Endothelial cell of umbilical vein (primary cell): ENCODE data around the gene GMPPB. TPM values are rescaled to one million over a fixed set of nuclear protein-coding genes. Genes with fewer than 3 reads are reported as not detected.

Experiments
- BruUV-seq: library from RNA; stranded (reverse); fragments of 400-500 nt; replicated peaks from 2 replicates; lab custom pipeline; 2021; lab: Mats Ljungman, UMichigan
- CTCF ChIA-PET: fragments of 300-600, 350-600 bp; sonication (Branson Sonifier 250); formaldehyde crosslinking; loops from one replicate; lab custom pipeline; 2021; ENCODE audit warnings: antibody characterized with exemption, inconsistent platforms; lab: Charles Lee
- POLR2A ChIA-PET: fragments of 300-600, 350-600 bp; sonication (Branson Sonifier 250); formaldehyde crosslinking; loops from one replicate; lab custom pipeline; 2021; ENCODE audit warnings: antibody characterized with exemption, inconsistent platforms; lab: Charles Lee
- DNase-seq: peaks from one replicate; pipeline ENCODE4 v3.0.0-alpha.2; 2011; ENCODE audit warnings: low read depth, low spot score
- FAIRE-seq: peaks from 2 replicates; lab custom pipeline; 2011; peaks lifted over from hg19 to GRCh38; lab: Jason Lieb, UNC
- H2AFZ ChIP-seq: 2 replicates; pipeline ENCODE4 v1.6.0; 2012; ENCODE audit warnings: low read depth, low read length, control low read depth, inconsistent platforms
- H3K27ac ChIP-seq: 2 replicates; pipeline ENCODE4 v1.5.1; 2011; ENCODE audit warnings: low read depth, mild to moderate bottlenecking, control low read depth, low read length, moderate library complexity; ENCODE audit not compliant: insufficient read depth
- H3K27me3 ChIP-seq, 2 experiments: 2 replicates each; pipeline versions ENCODE4 v1.6.0 to v1.6.1; 2011; ENCODE audit warnings: low read length in 2 of 2, mixed read lengths in 1 of 2; ENCODE audit not compliant: control insufficient read depth in 2 of 2, insufficient read depth in 2 of 2
- H3K36me3 ChIP-seq, 2 experiments: 2 replicates in 1 of 2; 3 replicates in 1 of 2; pipeline ENCODE4 v1.5.1; 2011; ENCODE audit warnings: low read length in 2 of 2, mild to moderate bottlenecking in 1 of 2, moderate library complexity in 1 of 2; ENCODE audit not compliant: control insufficient read depth in 2 of 2, insufficient read depth in 2 of 2; ENCODE audit errors: extremely low read depth in 1 of 2
- H3K4me1 ChIP-seq: 3 replicates; pipeline ENCODE4 v1.5.1; 2011; ENCODE audit warnings: mild to moderate bottlenecking, low read length; ENCODE audit not compliant: control insufficient read depth, insufficient read depth; ENCODE audit errors: extremely low read depth
- H3K4me2 ChIP-seq: 2 replicates; pipeline ENCODE4 v1.6.1; 2011; ENCODE audit warnings: low read length, control low read depth, mixed read lengths; ENCODE audit not compliant: insufficient read depth
- H3K4me3 ChIP-seq, 3 experiments: fragments of 200-600 bp in 1 of 3; sonication (generic), shearing (Covaris generic) in 1 of 3; replicated peaks in 1 of 3; 2 replicates each; pipeline ENCODE4 v1.5.1; 2011 to 2016; ENCODE audit warnings: control low read depth in 3 of 3, low read length in 3 of 3, mild to moderate bottlenecking in 2 of 3, inconsistent platforms in 1 of 3, low read depth in 1 of 3, moderate library complexity in 1 of 3; ENCODE audit not compliant: insufficient read depth in 1 of 3
- H3K79me2 ChIP-seq: 2 replicates; pipeline ENCODE4 v1.6.0; 2012; ENCODE audit warnings: low read length, inconsistent platforms; ENCODE audit not compliant: control insufficient read depth, insufficient read depth
- H3K9ac ChIP-seq: replicated peaks from 2 replicates; pipeline ENCODE3; 2011; ENCODE audit warnings: low read length, control low read depth; ENCODE audit not compliant: insufficient read depth; ENCODE audit errors: extremely low read depth
- H3K9me1 ChIP-seq: replicated peaks from 3 replicates; pipeline ENCODE4 v1.6.0; 2011; ENCODE audit warnings: mild to moderate bottlenecking, low read length; ENCODE audit not compliant: control insufficient read depth, insufficient read depth; ENCODE audit errors: extremely low read depth
- H3K9me3 ChIP-seq: replicated peaks from 2 replicates; pipeline ENCODE4 v1.5.1; 2012; ENCODE audit warnings: low read length, inconsistent platforms; ENCODE audit not compliant: control insufficient read depth, insufficient read depth
- H4K20me1 ChIP-seq: replicated peaks from 2 replicates; pipeline ENCODE3; 2011; ENCODE audit warnings: mild to moderate bottlenecking, low read length; ENCODE audit not compliant: control insufficient read depth, insufficient read depth; ENCODE audit errors: extremely low read depth
- EZH2 ChIP-seq: IDR thresholded peaks from 2 replicates; pipeline ENCODE4 v1.6.1; 2012; ENCODE audit warnings: borderline replicate concordance, low read depth, mild to moderate bottlenecking, moderate library complexity, low read length, inconsistent platforms; ENCODE audit not compliant: severe bottlenecking
- GATA2 ChIP-seq: IDR thresholded peaks from 2 replicates; pipeline ENCODE4 v1.7.0; 2011; ENCODE audit warnings: low read depth, mild to moderate bottlenecking, moderate library complexity, mixed read lengths, low read length; ENCODE audit not compliant: insufficient read length, insufficient read depth
- JUN ChIP-seq: IDR thresholded peaks from 2 replicates; pipeline ENCODE4 v1.6.1; 2011; ENCODE audit warnings: borderline replicate concordance, low read depth; ENCODE audit not compliant: insufficient read length, insufficient read depth
- POLR2AphosphoS5 ChIP-seq: IDR thresholded peaks from 2 replicates; pipeline ENCODE4 v1.6.1; 2012; ENCODE audit warnings: low read depth, mild to moderate bottlenecking, control low read depth, low read length, moderate library complexity; ENCODE audit not compliant: insufficient read depth
- dilution Hi-C: fragments of 300-500 bp; cut with MboI; formaldehyde crosslinking; loops from one replicate; pipeline ENCODE4 v1.15.0; 2019; ENCODE audit warnings: low sequenced_read_pairs; ENCODE audit not compliant: extremely low pct_ligation_motif_present
- intact Hi-C: fragments of 100-400 bp; cut with micrococcal nuclease; formaldehyde crosslinking; loops from one replicate; pipeline ENCODE4 v1.10.0; 2022
- polyA plus RNA-seq, 4 experiments: library from polyadenylated mRNA; depleted of rRNA in 3 of 4; stranded (reverse) in 3 of 4; unstranded in 1 of 4; fragments of >200 nt; gene quantifications; 2 replicates each; pipeline versions ENCODE4 v1.2.1 to v1.2.3, GENCODE V29; 2011 to 2012; ENCODE audit warnings: missing spikeins in 1 of 4
- total RNA-seq: library from RNA; stranded (reverse); gene quantifications from 2 replicates; pipeline ENCODE4 v1.2.3, GENCODE V29; 2021
- TF ChIP-seq, protein P1 (sequence below), 2 donors: IDR thresholded peaks; 1 replicate in 1 of 2; 2 replicates in 1 of 2; pipeline ENCODE4 v1.5.1; 2011; ENCODE audit warnings: low read length in 2 of 2, mild to moderate bottlenecking in 2 of 2, moderate library complexity in 2 of 2, control low read depth in 1 of 2, inconsistent platforms in 1 of 2, low read depth in 1 of 2; ENCODE audit not compliant: insufficient read depth in 1 of 2; ENCODE audit errors: extremely low read depth in 1 of 2

Gene GMPPB
- total and polyA plus RNA-seq, 2 donors (not counting 3 experiments of a cell fraction or from before 2014, with no cell fraction given), result 52.5 to 62.0 TPM

DNA sequence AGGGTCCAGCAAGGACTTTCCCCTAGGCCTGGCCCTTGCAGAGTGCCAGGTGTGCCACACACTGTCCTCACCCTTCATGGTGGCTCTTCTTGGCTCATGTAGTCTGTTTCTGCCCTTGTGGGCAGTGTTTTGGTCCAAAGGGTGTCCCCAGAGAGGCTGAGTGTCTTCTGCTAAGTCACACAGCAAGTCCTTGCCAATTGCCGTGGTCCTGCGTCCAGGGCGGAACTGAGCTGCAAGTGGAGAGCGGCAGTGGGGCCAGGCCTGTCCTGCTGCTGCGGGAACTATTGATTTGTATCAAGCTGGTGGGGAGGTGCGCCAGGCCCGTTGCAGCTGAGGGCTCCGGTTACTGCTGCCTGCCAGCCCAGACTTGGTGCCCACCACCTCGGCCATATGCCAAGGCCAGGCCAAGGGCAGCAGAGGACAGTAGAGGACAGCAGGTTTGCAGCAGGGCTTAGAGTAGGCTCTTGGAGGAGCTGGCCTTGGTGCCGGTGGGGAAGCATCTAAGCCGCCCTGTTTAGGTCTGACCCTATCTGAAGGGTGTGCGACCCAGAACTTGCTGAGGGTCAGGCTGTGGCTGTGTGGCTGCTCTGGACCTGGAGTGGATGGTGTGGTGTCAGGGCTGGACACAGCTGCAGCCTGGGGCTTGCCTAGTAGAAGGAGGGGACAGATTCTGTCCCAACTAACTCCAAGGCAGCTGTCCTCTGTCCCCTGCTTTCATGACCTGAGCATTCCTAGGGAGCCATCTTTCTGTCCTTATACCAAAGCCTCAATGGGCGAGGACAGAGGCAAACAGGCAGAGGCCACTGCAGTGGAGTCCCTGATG, 8.8 kb downstream of the GMPPB start:
- peaks cover 7% of the 10 kb centered on the region for H3K4me1 ChIP-seq
- ChIA-PET CTCF (interaction anchor here (1.6 to 2.3 kb wide), 2 partner anchors 12 to 175 kb away, joined by 4 to 7 read pairs; no protein-coding TSS in a partner anchor), POLR2A (no interaction called here)
- no peaks in the 10 kb centered on the region for H3K9me3 ChIP-seq
- no peak overlapping the region for H3K4me2 ChIP-seq
- peaks cover 0 to 3% of the 10 kb centered on the region in 2 experiments for H3K36me3 ChIP-seq
- no peaks in the 10 kb centered on the region for H4K20me1 ChIP-seq
- H3K79me2 ChIP-seq, result no peaks in the 10 kb centered on the region
- DNase-seq (no peak), FAIRE-seq (no peak)
- H3K9me1 ChIP-seq, result no peaks in the 10 kb centered on the region
- TF ChIP-seq, protein P1, sequence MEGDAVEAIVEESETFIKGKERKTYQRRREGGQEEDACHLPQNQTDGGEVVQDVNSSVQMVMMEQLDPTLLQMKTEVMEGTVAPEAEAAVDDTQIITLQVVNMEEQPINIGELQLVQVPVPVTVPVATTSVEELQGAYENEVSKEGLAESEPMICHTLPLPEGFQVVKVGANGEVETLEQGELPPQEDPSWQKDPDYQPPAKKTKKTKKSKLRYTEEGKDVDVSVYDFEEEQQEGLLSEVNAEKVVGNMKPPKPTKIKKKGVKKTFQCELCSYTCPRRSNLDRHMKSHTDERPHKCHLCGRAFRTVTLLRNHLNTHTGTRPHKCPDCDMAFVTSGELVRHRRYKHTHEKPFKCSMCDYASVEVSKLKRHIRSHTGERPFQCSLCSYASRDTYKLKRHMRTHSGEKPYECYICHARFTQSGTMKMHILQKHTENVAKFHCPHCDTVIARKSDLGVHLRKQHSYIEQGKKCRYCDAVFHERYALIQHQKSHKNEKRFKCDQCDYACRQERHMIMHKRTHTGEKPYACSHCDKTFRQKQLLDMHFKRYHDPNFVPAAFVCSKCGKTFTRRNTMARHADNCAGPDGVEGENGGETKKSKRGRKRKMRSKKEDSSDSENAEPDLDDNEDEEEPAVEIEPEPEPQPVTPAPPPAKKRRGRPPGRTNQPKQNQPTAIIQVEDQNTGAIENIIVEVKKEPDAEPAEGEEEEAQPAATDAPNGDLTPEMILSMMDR (IDR thresholded peaks at IDR 0.05; ENCODE audit: extremely low read depth in 1 of 2, insufficient read depth in 1 of 2, low read depth in 1 of 2, low read length in 2 of 2), result no peak
- TF ChIP-seq GATA2 (no peak), JUN (no peak), POLR2AphosphoS5 (no peak), EZH2 (no peak)
- no peak overlapping the region for H3K27ac ChIP-seq
- H3K27me3 ChIP-seq, result no peaks in the 10 kb centered on the region
- H2AFZ ChIP-seq, result no peak overlapping the region
- dilution Hi-C loops (no loop called here), intact Hi-C loops (no loop called here)
- no peak overlapping the region for H3K9ac ChIP-seq
- no peak overlapping the region for H3K4me3 ChIP-seq
- BruUV-seq, result no TSS peak
